NCI-H2196 (cell line): Measurements from ENCODE around the gene GDPD4.

ENCODE experiments used
- DNase-seq: peaks from one replicate; lab custom pipeline; 2025; ENCODE audit not compliant: unreplicated experiment; lab: John Stamatoyannopoulos, UW

GDPD4 gene

DNA sequence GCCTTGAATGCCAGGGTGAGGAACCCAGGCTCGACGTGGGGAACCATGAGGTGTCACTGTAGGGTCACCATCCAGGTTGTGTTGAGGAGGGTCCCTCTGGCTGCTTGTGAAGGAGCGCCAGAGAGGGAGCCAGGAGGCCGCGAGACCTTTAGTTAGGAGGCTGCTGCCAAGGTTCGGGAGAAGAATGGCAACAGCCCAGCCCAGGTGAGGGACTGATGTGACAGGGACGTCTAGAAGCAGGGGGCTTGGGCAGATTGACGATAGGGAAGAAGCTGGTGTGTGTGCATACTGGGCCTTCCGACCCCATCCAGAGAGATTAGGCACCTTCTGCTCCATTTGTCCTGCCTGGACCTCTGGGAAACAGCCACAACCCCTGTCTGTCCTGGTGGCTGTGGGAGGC is 124.5 kb downstream of the GDPD4 start:
- no peak for DNase-seq

DNA sequence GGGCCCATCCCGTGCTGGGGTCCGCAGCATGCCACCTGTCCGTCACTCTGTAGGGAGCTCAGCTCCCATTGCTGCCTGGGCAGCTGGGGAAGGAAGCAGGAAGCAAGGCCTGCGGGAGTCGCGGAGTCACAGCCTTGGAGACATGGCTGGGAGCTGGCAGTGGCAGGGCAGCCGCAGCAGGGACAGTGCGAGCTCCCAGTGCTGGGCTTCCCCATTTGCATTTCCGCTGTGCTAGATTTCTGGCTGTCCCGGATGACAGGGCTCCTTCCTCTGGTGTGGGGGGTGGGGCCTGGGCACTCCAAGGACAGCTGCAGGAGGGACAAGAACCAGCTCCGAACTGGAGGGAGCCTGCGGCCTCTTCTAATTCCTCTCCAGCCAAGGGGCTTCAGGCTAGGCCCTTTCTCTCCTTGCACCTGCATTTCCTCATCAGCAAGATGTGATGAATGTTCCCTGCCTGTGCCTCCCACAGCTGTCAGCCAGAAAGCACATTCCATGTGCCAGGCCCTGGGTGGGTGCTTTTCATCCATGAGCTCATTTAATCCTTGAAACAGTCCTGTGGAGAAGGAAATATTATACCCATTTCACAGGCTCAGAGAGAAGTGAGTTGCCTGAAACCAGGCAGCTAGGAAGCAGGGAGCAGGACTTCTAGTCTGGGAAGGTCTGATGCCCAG is 125.5 kb downstream of the GDPD4 start:
- DNase-seq, result no peak

DNA sequence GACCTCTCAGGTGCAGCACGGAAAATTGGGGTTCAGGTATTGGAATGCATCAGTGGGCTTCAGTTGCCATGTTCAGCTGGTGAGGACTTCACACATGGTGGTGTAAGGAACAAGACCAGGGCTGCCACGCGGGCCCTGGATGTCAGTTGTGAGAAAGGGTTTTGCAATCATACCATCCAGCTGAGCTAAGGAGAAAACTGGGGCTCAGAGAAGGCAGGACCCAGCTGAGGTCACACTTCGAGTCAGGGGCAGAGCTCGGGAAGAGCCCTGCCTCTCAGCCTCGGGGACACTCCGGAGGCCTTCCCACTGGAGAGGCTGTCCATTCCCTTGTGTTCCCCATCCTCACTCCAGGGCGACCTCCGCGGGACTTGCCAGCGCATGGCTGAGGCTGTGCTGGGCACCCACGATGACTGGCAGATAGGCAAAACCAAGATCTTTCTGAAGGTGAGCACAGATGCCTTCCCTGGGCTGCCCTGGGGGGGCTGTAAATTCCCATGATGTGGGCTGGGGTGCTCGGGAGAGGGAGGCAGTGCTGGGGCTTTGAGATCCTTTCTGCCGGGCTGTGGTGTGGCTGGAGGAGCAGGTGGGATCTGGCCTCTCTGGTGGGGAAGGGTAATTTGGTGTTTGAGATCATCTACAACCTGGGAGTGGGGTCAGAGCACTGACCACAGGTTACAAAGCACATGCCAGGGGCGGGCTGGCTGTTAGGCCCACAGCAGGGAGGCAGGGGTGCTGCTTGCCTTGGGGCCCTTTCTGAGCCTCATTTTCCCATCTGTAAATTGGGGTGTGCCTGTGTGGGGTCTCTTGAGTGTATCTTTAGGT is 126.3 kb downstream of the GDPD4 start:
- no peak for DNase-seq

DNA sequence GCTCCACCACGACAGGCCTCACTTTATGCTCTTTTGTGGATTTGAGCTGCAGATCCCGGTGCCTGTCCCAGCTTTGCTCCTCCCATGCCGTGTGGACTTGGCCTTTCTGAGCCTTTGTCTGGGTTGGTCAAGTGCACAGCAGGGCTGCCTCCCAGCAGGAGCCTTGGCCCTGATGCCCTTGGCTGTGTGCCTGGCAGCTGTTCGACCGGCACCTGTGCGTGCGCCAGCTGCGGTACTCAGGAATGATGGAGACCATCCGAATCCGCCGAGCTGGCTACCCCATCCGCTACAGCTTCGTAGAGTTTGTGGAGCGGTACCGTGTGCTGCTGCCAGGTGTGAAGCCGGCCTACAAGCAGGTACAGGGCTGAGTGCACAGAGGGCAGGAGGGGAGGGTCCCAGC is 126.9 kb downstream of the GDPD4 start:
- peak; percentile 86 for DNase-seq

DNA sequence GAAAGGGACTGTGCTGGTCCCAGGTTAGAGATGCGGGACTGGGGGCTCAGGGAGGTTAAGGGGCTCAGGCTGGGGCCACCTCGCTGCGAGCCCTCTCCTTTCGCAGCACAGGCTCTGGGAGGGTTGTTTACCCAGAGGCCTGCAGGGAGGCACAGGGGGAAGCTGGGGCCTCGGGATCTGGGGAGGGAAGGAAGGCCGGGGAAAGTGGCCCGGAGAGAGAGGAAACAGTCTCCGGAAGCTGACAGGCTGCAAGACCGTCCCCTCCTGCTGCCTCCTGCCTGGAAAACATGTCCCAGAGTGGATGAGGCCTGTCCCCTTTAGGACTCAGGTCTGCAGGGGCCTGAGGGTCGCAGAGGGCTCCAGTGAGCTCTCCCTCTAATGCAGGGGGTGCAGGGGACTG is 128.0 kb downstream of the GDPD4 start:
- DNase-seq, result no peak

DNA sequence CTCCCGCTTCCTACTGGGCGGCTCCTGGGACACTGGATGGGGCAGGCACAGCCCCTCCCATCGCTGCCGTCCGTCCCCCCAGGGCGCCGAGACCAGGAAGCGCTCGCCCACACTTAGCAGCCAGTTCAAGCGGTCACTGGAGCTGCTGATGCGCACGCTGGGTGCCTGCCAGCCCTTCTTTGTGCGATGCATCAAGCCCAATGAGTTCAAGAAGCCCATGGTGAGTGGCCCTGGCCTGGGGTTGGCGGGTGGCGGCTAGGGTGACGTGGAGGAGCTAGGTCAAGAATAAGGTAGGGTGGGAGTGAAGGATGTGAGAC is 128.9 kb downstream of the GDPD4 start:
- DNase-seq, result peak; percentile 9

DNA sequence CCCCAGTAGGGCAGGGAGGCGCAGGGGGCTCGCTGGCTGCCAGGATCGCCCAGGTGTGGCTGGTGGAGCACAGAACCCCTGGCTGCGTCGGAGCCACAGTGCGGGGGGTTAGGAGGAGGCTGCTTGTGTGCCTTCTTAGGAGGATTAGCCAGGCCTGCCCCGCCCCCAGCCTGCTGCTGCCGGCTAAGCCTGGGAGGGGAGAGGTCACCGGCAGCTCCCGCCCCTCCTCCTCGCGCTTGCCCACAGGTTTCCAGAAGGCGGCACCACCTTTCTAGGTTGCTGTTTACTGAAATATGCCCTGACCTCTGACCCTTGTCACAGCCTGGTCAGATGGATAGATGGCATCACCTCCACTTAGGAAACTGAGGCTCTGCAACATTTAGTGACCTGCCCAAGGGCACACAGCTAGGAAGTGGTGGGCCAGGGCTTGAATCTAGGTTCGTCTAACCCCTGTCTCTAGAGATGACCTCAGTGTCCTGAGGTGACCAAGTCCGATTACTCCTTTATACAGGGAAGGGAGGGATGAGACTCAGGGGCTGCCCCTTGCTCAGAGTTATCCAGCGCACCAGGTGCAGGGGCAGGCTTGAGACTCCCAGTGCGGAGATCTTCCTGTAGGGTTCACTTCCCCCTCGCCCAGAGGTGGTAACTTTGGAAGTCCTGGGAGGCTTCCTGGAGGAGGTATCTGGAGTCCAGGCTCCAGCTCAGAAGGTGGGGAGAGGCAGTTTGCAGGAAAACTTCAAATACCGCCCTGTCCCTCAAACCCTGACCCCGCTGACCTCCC is 129.4 kb downstream of the GDPD4 start:
- no peak for DNase-seq

DNA sequence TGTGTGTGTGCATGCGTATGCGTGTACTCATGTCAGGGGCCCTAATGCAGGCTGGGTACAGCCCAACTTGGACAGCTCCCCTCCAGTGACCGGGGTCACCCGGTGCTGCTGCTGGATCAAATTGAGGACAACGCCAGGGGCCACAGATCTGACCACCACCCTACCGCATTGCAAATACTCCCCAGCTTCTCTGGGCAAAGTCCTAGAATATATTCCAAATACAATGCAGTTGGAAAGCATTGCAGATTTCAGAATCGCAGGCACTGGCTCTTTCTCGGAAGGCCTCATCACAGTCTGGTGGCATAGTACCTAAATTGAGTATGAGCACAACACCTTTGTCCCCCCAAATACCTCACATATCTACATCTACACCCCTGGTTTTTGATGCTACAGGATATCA is 130.2 kb downstream of the GDPD4 start:
- no peak for DNase-seq

DNA sequence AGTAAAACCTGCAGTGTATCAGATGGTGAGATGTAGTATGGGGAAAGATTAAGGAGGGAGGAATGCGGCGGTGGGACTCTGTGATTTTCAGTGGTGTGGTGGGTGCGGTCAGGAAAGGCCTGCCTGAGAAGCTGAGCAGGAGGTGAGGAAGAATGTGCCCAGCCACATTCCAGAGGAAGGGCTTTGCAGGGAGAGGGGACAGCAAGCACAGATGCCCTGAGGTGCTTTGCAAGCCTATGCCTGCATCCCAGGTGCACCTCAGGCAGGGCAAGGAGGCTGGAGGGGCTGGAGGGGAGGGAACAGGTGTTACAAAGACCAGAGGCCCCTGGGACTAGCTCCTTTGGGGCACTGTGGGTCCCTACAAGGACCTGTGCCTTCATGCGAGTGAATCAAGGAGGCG is 131.4 kb downstream of the GDPD4 start:
- DNase-seq, result no peak

DNA sequence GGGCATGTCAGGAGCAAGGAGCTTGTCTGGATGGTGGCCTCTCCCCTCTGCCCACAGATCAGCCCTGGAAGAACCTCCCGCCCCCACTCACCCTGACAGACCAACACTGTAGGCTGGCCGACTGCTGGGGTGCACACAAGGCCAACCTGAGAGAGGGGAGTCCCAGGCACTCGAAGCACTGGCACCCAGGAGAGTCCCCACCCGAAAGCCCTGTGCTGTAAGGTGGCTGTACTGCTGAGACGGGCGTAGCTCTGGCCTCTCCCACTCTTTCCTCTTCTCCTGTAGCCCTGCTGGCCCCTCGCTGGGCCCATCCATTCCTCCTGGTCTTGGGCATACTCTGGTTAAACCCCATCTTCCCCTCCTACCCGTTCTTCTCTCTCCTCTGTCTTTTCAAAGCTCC is 133.7 kb downstream of the GDPD4 start:
- DNase-seq, result no peak

DNA sequence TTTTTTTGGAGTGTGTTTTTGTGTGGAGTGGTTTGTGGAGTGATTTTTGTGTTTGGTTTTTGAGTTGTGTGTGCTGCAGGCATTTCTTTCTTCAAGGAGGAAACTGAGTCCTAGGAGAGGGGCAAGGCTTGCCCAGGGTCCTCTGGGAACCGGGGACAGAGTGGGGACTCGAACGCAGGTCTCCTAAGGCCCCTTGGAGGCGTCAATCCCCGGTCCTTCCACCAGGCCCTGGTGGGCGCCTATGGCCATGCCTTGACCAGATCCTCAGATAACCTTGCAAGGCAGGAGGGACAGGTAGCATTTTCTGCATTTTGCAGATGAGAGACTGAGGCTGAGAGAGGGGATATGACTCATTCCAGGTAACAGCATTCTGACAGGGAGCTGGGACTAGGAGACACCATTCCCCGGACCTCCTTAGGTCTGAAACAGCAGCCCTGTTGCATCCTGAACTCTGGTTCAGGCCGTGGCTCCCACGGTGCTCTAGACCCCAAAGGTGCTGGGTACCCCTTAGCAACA is 134.3 kb downstream of the GDPD4 start:
- no peak for DNase-seq
